ENCODE results near the gene JUNB. TPM values are rescaled to one million over a fixed set of nuclear protein-coding genes. Genes with fewer than 3 reads are reported as not detected.

The JUNB gene
- polyA plus RNA-seq, 1 donor (not counting 4 experiments of a cell fraction or from before 2014, with no cell fraction given): 40.8 TPM

DNA sequence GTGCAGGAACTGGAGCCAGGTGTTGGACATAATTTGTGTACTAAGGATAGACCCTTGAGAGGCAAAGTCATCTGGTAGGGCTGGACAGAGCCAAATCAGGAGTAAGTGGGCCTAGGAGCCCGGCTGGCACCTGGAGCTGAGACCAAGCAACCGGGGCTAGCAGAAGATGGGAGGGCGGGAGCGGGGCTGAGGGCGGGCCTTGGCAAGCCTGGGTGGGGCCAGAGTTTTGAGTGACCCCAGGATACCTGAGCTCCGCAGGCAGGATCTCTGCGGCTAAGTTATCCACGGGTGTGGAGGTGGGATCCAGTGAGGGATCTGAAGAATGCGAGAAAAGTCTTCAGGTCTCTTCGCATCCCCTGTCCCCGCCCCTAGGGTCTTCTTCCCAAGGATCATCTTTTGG, 24.1 kb upstream of the JUNB start:
- Histone ChIP-seq H3K9me3 (ENCODE audit: control insufficient read depth, low read depth, low read length) (no peaks in the 10 kb centered on the region), H4K20me1 (ENCODE audit: control insufficient read depth, extremely low read depth, insufficient read depth, low read length) (peaks cover 6% of the 10 kb centered on the region), H3K4me2 (ENCODE audit: control insufficient read depth, extremely low read depth, insufficient read depth, low read depth, low read length) (no peak overlapping the region), H3K4me1 (ENCODE audit: control insufficient read depth, extremely low read depth, insufficient read depth, low read length) (no peaks in the 10 kb centered on the region), H3K9ac (ENCODE audit: control insufficient read depth, extremely low read depth, insufficient read depth, low read length) (no peak overlapping the region), H2AFZ (ENCODE audit: control insufficient read depth, low read length) (no peak overlapping the region), H3K9me1 (ENCODE audit: control insufficient read depth, extremely low read depth, insufficient read depth, low read length) (no peaks in the 10 kb centered on the region), H3K4me3 (ENCODE audit: control insufficient read depth in 2 of 3, extremely low read depth in 1 of 3, insufficient read depth in 2 of 3, low read depth in 1 of 3, low read length in 3 of 3) (no peak overlapping the region), H3K27me3 (ENCODE audit: control insufficient read depth, extremely low read depth, insufficient read depth, low read length) (no peaks in the 10 kb centered on the region), H3K27ac (ENCODE audit: control insufficient read depth, insufficient read depth, low read length) (no peak overlapping the region), H3K79me2 (ENCODE audit: control insufficient read depth, insufficient read depth, low read length) (no peaks in the 10 kb centered on the region), H3K36me3 (ENCODE audit: control insufficient read depth in 2 of 2, extremely low read depth in 1 of 2, insufficient read depth in 2 of 2, low read length in 2 of 2) (peaks cover 13 to 39% of the 10 kb centered on the region in 2 experiments)
- FAIRE-seq: no peak
- dilution Hi-C loops (cut with MboI; ENCODE audit: extremely low pct_ligation_motif_present, low sequenced_read_pairs): no loop called here
- no peak for DNase-seq (ENCODE audit: low read depth, low spot score)
- TF ChIP-seq EZH2 (IDR thresholded peaks at IDR 0.05; ENCODE audit: low read length): no peak
- TF ChIP-seq, protein P1, sequence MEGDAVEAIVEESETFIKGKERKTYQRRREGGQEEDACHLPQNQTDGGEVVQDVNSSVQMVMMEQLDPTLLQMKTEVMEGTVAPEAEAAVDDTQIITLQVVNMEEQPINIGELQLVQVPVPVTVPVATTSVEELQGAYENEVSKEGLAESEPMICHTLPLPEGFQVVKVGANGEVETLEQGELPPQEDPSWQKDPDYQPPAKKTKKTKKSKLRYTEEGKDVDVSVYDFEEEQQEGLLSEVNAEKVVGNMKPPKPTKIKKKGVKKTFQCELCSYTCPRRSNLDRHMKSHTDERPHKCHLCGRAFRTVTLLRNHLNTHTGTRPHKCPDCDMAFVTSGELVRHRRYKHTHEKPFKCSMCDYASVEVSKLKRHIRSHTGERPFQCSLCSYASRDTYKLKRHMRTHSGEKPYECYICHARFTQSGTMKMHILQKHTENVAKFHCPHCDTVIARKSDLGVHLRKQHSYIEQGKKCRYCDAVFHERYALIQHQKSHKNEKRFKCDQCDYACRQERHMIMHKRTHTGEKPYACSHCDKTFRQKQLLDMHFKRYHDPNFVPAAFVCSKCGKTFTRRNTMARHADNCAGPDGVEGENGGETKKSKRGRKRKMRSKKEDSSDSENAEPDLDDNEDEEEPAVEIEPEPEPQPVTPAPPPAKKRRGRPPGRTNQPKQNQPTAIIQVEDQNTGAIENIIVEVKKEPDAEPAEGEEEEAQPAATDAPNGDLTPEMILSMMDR (optimal IDR thresholded peaks at IDR 0.05 in 1 of 3, IDR thresholded peaks at IDR 0.05 in 1 of 3, conservative IDR thresholded peaks at IDR 0.05 in 1 of 3; ENCODE audit: extremely low read depth in 1 of 3, insufficient read depth in 2 of 3, low read length in 3 of 3): no peak

GRCh38 chr19:12767666-12768065, 23.6 kb upstream of the JUNB start:
- Histone ChIP-seq H3K4me3 (ENCODE audit: control insufficient read depth in 2 of 3, extremely low read depth in 1 of 3, insufficient read depth in 2 of 3, low read depth in 1 of 3, low read length in 3 of 3) (no peak overlapping the region), H3K9me1 (ENCODE audit: control insufficient read depth, extremely low read depth, insufficient read depth, low read length) (no peaks in the 10 kb centered on the region), H3K4me1 (ENCODE audit: control insufficient read depth, extremely low read depth, insufficient read depth, low read length) (no peaks in the 10 kb centered on the region), H3K4me2 (ENCODE audit: control insufficient read depth, extremely low read depth, insufficient read depth, low read depth, low read length) (no peak overlapping the region), H3K9ac (ENCODE audit: control insufficient read depth, extremely low read depth, insufficient read depth, low read length) (no peak overlapping the region), H3K36me3 (ENCODE audit: control insufficient read depth in 2 of 2, extremely low read depth in 1 of 2, insufficient read depth in 2 of 2, low read length in 2 of 2) (peaks cover 18 to 43% of the 10 kb centered on the region in 2 experiments), H3K9me3 (ENCODE audit: control insufficient read depth, low read depth, low read length) (no peaks in the 10 kb centered on the region), H3K27ac (ENCODE audit: control insufficient read depth, insufficient read depth, low read length) (no peak overlapping the region), H3K79me2 (ENCODE audit: control insufficient read depth, insufficient read depth, low read length) (no peaks in the 10 kb centered on the region), H3K27me3 (ENCODE audit: control insufficient read depth, extremely low read depth, insufficient read depth, low read length) (no peaks in the 10 kb centered on the region), H4K20me1 (ENCODE audit: control insufficient read depth, extremely low read depth, insufficient read depth, low read length) (peaks cover 6% of the 10 kb centered on the region), H2AFZ (ENCODE audit: control insufficient read depth, low read length) (no peak overlapping the region)
- FAIRE-seq (no peak), DNase-seq (ENCODE audit: low read depth, low spot score) (no peak)
- dilution Hi-C loops (cut with MboI; ENCODE audit: extremely low pct_ligation_motif_present, low sequenced_read_pairs): no loop called here
- TF ChIP-seq, protein P1 (optimal IDR thresholded peaks at IDR 0.05 in 1 of 3, IDR thresholded peaks at IDR 0.05 in 1 of 3, conservative IDR thresholded peaks at IDR 0.05 in 1 of 3; ENCODE audit: extremely low read depth in 1 of 3, insufficient read depth in 2 of 3, low read length in 3 of 3): no peak
- TF ChIP-seq EZH2 (IDR thresholded peaks at IDR 0.05; ENCODE audit: low read length): no peak

Data from keratinocyte (primary cell).